OCI-LY1 (cell line): ENCODE measurements around the gene YJU2.
"Not testable (repeated sequence)": the region's sequence is repeated elsewhere in the genome, so short reads cannot be mapped to it uniquely, and the experiment has no call there.

Experiments
- H2AFZ ChIP-seq: fragments of 200-600 bp; sonication (generic), shearing (Covaris generic); 2 replicates; pipeline ENCODE4 v1.6.0; 2014; ENCODE audit warnings: antibody characterized with exemption, mild to moderate bottlenecking, low read length
- H3F3A ChIP-seq: fragments of 200-600 bp; sonication (generic), shearing (Covaris generic); 2 replicates; pipeline ENCODE4 v1.6.0; 2014; ENCODE audit warnings: mild to moderate bottlenecking, antibody characterized with exemption, low read length, moderate library complexity; ENCODE audit not compliant: insufficient read depth
- H3K27ac ChIP-seq: fragments of 200-600 bp; sonication (generic); 2 replicates; pipeline ENCODE4 v1.5.1; 2014; ENCODE audit warnings: low read length, mixed run types, mild to moderate bottlenecking, low read depth; ENCODE audit not compliant: poor library complexity, severe bottlenecking
- H3K27me3 ChIP-seq: fragments of 200-600 bp; sonication (generic); 2 replicates; pipeline ENCODE4 v1.6.0; 2014; ENCODE audit warnings: antibody characterized with exemption, mild to moderate bottlenecking, low read length, moderate library complexity; ENCODE audit not compliant: insufficient read depth
- H3K36me3 ChIP-seq: fragments of 200-600 bp; sonication (generic); 2 replicates; pipeline ENCODE4 v1.6.1; 2014; ENCODE audit warnings: mild to moderate bottlenecking, antibody characterized with exemption, low read length, moderate library complexity, mixed read lengths; ENCODE audit not compliant: insufficient read depth
- H3K4me1 ChIP-seq: fragments of 200-600 bp; sonication (generic); 2 replicates; pipeline ENCODE4 v1.5.1; 2014; ENCODE audit warnings: mild to moderate bottlenecking, low read length, moderate library complexity; ENCODE audit not compliant: insufficient read depth, severe bottlenecking
- H3K4me2 ChIP-seq: fragments of 200-600 bp; sonication (generic), shearing (Covaris generic); 2 replicates; pipeline ENCODE4 v1.6.1; 2014; ENCODE audit warnings: low read length
- H3K4me3 ChIP-seq: fragments of 200-600 bp; sonication (generic); 2 replicates; pipeline ENCODE4 v1.5.1; 2014; ENCODE audit warnings: low read length, low read depth, mild to moderate bottlenecking, mixed read lengths; ENCODE audit not compliant: poor library complexity, severe bottlenecking
- H3K79me2 ChIP-seq: fragments of 200-600 bp; shearing (Covaris generic); 2 replicates; pipeline ENCODE4 v1.6.1; 2016; ENCODE audit warnings: mixed run types, low read length, mixed read lengths; ENCODE audit not compliant: insufficient read depth
- H3K9ac ChIP-seq: fragments of 200-600 bp; sonication (generic), shearing (Covaris generic); 2 replicates; pipeline ENCODE4 v1.6.1; 2014; ENCODE audit warnings: mild to moderate bottlenecking, low read length, mixed read lengths
- H3K9me2 ChIP-seq: fragments of 200-600 bp; sonication (generic), shearing (Covaris generic); 2 replicates; pipeline ENCODE4 v1.6.1; 2014; ENCODE audit warnings: low read depth, mild to moderate bottlenecking, low read length, mixed read lengths
- H3K9me3 ChIP-seq: fragments of 200-600 bp; shearing (Covaris generic); 2 replicates; pipeline ENCODE4 v1.6.1; 2014; ENCODE audit warnings: low read length, mixed read lengths
- H4K20me1 ChIP-seq: fragments of 200-600 bp; sonication (generic), shearing (Covaris generic); 2 replicates; pipeline ENCODE4 v1.6.0; 2016; ENCODE audit warnings: mild to moderate bottlenecking, low read length; ENCODE audit not compliant: insufficient read depth
- CTCF ChIP-seq: fragments of 200-600 bp; sonication (generic), shearing (Covaris generic); IDR thresholded peaks from 2 replicates; pipeline ENCODE4 v1.5.1; 2017; ENCODE audit warnings: mild to moderate bottlenecking, antibody characterized with exemption, low read length, moderate library complexity, mixed read lengths
- EZH2 ChIP-seq: fragments of 200-600 bp; sonication (generic), shearing (Covaris generic); IDR thresholded peaks from 2 replicates; pipeline ENCODE4 v1.8.0; 2017; ENCODE audit warnings: borderline replicate concordance, mixed run types, mild to moderate bottlenecking, antibody characterized with exemption, low read length, moderate library complexity, mixed read lengths

YJU2 gene

GRCh38 chr19:4228765-4229178 is 18.1 kb upstream of the YJU2 start:
- no peaks in the 10 kb centered on the region for H3K9me3 ChIP-seq
- no peaks in the 10 kb centered on the region for H4K20me1 ChIP-seq
- H3F3A ChIP-seq, result no peaks in the 10 kb centered on the region
- H3K36me3 ChIP-seq, result no peaks in the 10 kb centered on the region
- no peaks in the 10 kb centered on the region for H3K9me2 ChIP-seq
- no peaks in the 10 kb centered on the region; the same call in 1 of the 2 replicates for H3K27me3 ChIP-seq
- H3K4me2 ChIP-seq, result no peak overlapping the region
- no peak for TF ChIP-seq EZH2
- TF ChIP-seq CTCF, result no peak
- no peaks in the 10 kb centered on the region for H3K79me2 ChIP-seq
- H3K27ac ChIP-seq, result no peak overlapping the region
- H3K9ac ChIP-seq, result no peak overlapping the region
- H2AFZ ChIP-seq, result no peak overlapping the region
- no peaks in the 10 kb centered on the region for H3K4me1 ChIP-seq
- no peak overlapping the region for H3K4me3 ChIP-seq

- Histone ChIP-seq H3K79me2 (no peaks in the 10 kb centered on the region), H3K36me3 (no peaks in the 10 kb centered on the region), H3K4me2 (no peak within 1 kb of the TSS), H3K4me3 (no peak within 1 kb of the TSS), H3F3A (no peaks in the 10 kb centered on the region), H3K9ac (no peak within 1 kb of the TSS), H2AFZ (no peak within 1 kb of the TSS), H3K27ac (no peak within 1 kb of the TSS), H4K20me1 (no peaks in the 10 kb centered on the region), H3K9me3 (no peaks in the 10 kb centered on the region), H3K9me2 (no peaks in the 10 kb centered on the region), H3K4me1 (no peaks in the 10 kb centered on the region), H3K27me3 (no peaks in the 10 kb centered on the region; the same call in 1 of the 2 replicates)
- TF ChIP-seq CTCF (no peak), EZH2 (no peak)
Observed at GRCh38 chr19:4229179-4229931, 17.5 kb upstream of the YJU2 start, which contains the start of gene EBI3. EBI3 (plus strand) TSS chr19:4229523; CDS start chr19:4229551, 28 bp downstream.

- H2AFZ ChIP-seq, H3K9ac ChIP-seq, H3K27me3 ChIP-seq, H3K4me2 ChIP-seq, H3F3A ChIP-seq, H4K20me1 ChIP-seq, H3K4me3 ChIP-seq, H3K36me3 ChIP-seq, H3K4me1 ChIP-seq, H3K9me3 ChIP-seq, H3K79me2 ChIP-seq, H3K27ac ChIP-seq, H3K9me2 ChIP-seq: not testable (repeated sequence)
Observed at GRCh38 chr19:4230237-4230636, 16.6 kb upstream of the YJU2 start.

GRCh38 chr19:4231521-4231920 is 15.4 kb upstream of the YJU2 start:
- not testable (repeated sequence) for H3K4me3 ChIP-seq, H3F3A ChIP-seq, H3K4me2 ChIP-seq, H3K9me2 ChIP-seq, H3K9me3 ChIP-seq, H3K9ac ChIP-seq, H3K27me3 ChIP-seq, H3K79me2 ChIP-seq, H3K36me3 ChIP-seq, H4K20me1 ChIP-seq, H2AFZ ChIP-seq, H3K4me1 ChIP-seq, H3K27ac ChIP-seq

- H3K9me3 ChIP-seq, H3F3A ChIP-seq, H3K4me1 ChIP-seq, H3K79me2 ChIP-seq, H3K9ac ChIP-seq, H3K9me2 ChIP-seq, H3K4me2 ChIP-seq, H3K27ac ChIP-seq, H2AFZ ChIP-seq, H3K27me3 ChIP-seq, H3K4me3 ChIP-seq, H3K36me3 ChIP-seq, H4K20me1 ChIP-seq: not testable (repeated sequence)
Observed at GRCh38 chr19:4232139-4232538, 14.7 kb upstream of the YJU2 start.
